ENCODE measurements around the gene ACACA. TPM values are rescaled to one million over a fixed set of nuclear protein-coding genes. Genes with fewer than 3 reads are reported as not detected.

The ACACA gene
- total RNA-seq, 1 donor from 2014 or later = 110 TPM

GRCh38 chr17:37188157-37188556 lies 218.5 kb downstream of the ACACA start:
- Histone ChIP-seq H3K9me3 (no peaks in the 10 kb centered on the region), H3K4me3 (no peak overlapping the region), H3K4me1 (no peaks in the 10 kb centered on the region), H3K27me3 (no peaks in the 10 kb centered on the region), H3K27ac (no peak overlapping the region), H3K36me3 (peaks cover 61% of the 10 kb centered on the region)
- ATAC-seq = no peak
- TF ChIP-seq CTCF (IDR thresholded peaks at IDR 0.05) = no peak
- intact Hi-C loops (cut with DNase I) = no loop called here
- no peak for DNase-seq

- no peak for ATAC-seq
- H3K36me3 ChIP-seq = peaks cover 54% of the 10 kb centered on the region
Measured at GRCh38 chr17:37187262-37187661, 219.4 kb downstream of the ACACA start.

DNA sequence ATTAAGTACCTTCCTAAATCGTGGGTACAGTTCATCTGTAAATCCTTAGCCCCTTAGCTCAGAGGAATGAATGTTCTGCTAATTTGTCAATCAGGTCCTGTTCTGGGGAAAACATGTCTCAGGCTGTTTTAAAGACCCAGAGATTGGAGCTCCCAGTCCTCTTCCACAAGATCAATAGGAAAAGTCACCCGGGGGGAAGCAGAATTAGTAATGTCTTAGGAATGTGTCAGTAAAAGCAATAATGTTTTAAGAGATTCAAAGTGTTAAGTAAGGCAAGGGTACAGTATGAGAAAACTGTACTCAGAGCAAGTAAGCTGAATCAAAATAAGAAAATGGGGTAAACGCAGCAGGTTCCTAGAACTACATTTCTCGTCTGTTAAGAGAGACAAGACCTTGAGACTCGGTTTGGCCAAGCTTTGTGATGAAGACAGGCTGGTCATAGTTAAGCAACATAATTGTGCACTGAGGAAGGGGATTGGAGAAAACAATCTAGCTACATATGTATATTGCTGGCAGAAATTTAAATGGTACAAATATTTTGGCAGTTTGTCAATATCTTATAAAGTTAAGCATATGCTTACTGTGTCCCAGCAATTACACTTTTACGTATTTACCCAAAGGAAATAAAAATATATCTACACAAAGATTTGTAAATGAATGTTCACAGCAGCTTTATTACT lies 223.7 kb downstream of the ACACA start:
- Histone ChIP-seq H3K9me3 (no peaks in the 10 kb centered on the region), H3K27me3 (no peaks in the 10 kb centered on the region), H3K4me1 (no peaks in the 10 kb centered on the region), H3K4me3 (no peak overlapping the region), H3K27ac (no peak overlapping the region), H3K36me3 (peaks cover 47% of the 10 kb centered on the region)
- intact Hi-C loops (cut with DNase I) = no loop called here
- TF ChIP-seq CTCF (IDR thresholded peaks at IDR 0.05) = no peak
- ATAC-seq = no peak
- DNase-seq = no peak

More at GRCh38 chr17:37187262-37187661, 219.4 kb downstream of the ACACA start:
- Histone ChIP-seq H3K4me1 (no peaks in the 10 kb centered on the region), H3K4me3 (no peak overlapping the region), H3K27ac (no peak overlapping the region), H3K27me3 (no peaks in the 10 kb centered on the region), H3K9me3 (no peaks in the 10 kb centered on the region)
- intact Hi-C loops (cut with DNase I) = no loop called here
- no peak for DNase-seq
- TF ChIP-seq CTCF (IDR thresholded peaks at IDR 0.05) = no peak

DNA sequence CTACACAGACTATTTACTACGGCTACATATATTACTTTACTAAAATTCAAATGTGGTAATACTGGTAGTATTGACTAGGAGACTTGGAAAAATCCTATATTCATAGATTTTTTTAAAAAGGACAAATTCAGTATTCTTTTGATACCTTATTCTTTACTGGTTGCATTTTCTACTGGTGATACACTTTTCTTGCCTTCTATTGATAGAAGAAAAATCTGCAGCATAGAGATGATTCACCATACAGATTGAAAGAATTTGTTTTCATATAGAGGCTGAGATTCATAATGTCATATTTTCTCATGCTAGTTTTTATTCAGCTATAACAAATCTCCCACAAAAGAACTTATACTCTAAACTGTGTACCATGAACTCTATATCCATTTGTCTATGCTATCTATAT lies 226.3 kb downstream of the ACACA start:
- no peak overlapping the region for H3K4me3 ChIP-seq
- no peak for ATAC-seq
- no peaks in the 10 kb centered on the region for H3K4me1 ChIP-seq
- no peak for DNase-seq
- no peak for TF ChIP-seq CTCF (IDR thresholded peaks at IDR 0.05)
- no peaks in the 10 kb centered on the region for H3K9me3 ChIP-seq
- no peak overlapping the region for H3K27ac ChIP-seq
- H3K27me3 ChIP-seq = no peaks in the 10 kb centered on the region
- H3K36me3 ChIP-seq = peaks cover 44% of the 10 kb centered on the region
- intact Hi-C loops (cut with DNase I) = no loop called here

DNA sequence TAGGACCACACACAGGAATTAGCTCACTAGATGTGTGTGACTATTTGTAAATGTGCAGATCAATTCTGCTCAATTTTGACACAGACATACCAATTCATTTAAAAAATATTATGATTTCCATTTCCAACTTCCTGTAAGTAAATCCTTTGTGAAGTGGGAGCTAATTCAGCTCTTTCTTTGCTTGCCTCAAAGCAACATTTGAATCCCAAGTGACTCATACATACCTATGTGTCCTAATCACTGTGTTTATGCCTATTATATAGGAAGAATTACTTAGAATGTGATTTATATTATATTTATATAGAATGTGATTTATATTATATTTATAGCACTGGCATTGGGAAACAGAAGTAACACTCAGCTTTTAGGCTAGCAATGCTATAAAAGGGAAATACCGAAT lies 226.7 kb downstream of the ACACA start:
- H3K27me3 ChIP-seq = no peaks in the 10 kb centered on the region
- H3K27ac ChIP-seq = no peak overlapping the region
- no peak overlapping the region for H3K4me3 ChIP-seq
- peaks cover 44% of the 10 kb centered on the region for H3K36me3 ChIP-seq
- H3K9me3 ChIP-seq = no peaks in the 10 kb centered on the region
- intact Hi-C loops (cut with DNase I) = no loop called here
- H3K4me1 ChIP-seq = no peaks in the 10 kb centered on the region
- TF ChIP-seq CTCF (IDR thresholded peaks at IDR 0.05) = no peak
- DNase-seq (no peak), ATAC-seq (no peak)

All from upper lobe of right lung (tissue), 1 donor.